Left lung (tissue), 14 donors: ENCODE data around the gene CCDC191. TPM values are rescaled to one million over a fixed set of nuclear protein-coding genes. Genes with fewer than 3 reads are reported as not detected.

ENCODE experiments used
- ATAC-seq: fragments of 200-7000 bp; cut with Tn5 transposase; one replicate; pipeline ENCODE4 v1.9.1; 2020; ENCODE audit warnings: moderate library complexity
- DNase-seq, 4 donors: peaks; one replicate each; pipeline ENCODE4 v3.0.0-alpha.2; 2013 to 2020
- H3K27ac ChIP-seq, 2 donors: fragments of 200-600 bp; sonication (generic) in 1 of 2; one replicate each; pipeline versions ENCODE4 v1.5.0 to v1.8.0; 2020 to 2021
- H3K27me3 ChIP-seq, 2 donors: fragments of 200-600 bp; sonication (generic) in 1 of 2; one replicate each; pipeline versions ENCODE4 v1.5.0 to v1.8.0; 2020 to 2021
- H3K36me3 ChIP-seq, 2 donors: fragments of 200-600 bp; sonication (generic) in 1 of 2; one replicate each; pipeline versions ENCODE4 v1.5.0 to v1.8.0; 2020 to 2021
- H3K4me1 ChIP-seq, 2 donors: fragments of 200-600 bp; one replicate each; pipeline ENCODE4 v1.8.0; 2021
- H3K4me3 ChIP-seq, 2 donors: fragments of 200-600 bp; sonication (generic) in 1 of 2; one replicate each; pipeline versions ENCODE4 v1.5.0 to v1.8.0; 2020 to 2021; ENCODE audit warnings: mild to moderate bottlenecking in 1 of 2
- H3K9me3 ChIP-seq, 2 donors: fragments of 200-600 bp; sonication (generic) in 1 of 2; one replicate each; pipeline versions ENCODE4 v1.5.0 to v1.8.0; 2020 to 2021
- CTCF ChIP-seq, 2 donors: fragments of 200-600 bp; sonication (generic) in 1 of 2; IDR thresholded peaks; one replicate each; pipeline versions ENCODE4 v1.5.0 to v1.8.0; 2021; ENCODE audit warnings: antibody characterized with exemption in 2 of 2
- intact Hi-C, 2 donors: fragments of 100-400 bp; cut with DNase I; formaldehyde crosslinking; loops; one replicate each; pipeline versions ENCODE4 v1.11.2 to v1.14.2; 2022
- long read RNA-seq, 12 donors: library from polyadenylated mRNA in 2 of 12; unstranded in 2 of 12; transcript quantifications; one replicate each; pipeline ENCODE4 v2.0.0 and lab custom pipeline, GENCODE V29; 2019 to 2026
- polyA plus RNA-seq, 6 donors: library from polyadenylated mRNA; unstranded; fragments of 120-200 nt; gene quantifications; one replicate each; pipeline ENCODE4 v1.2.1, GENCODE V29; 2013; ENCODE audit not compliant: insufficient read length in 6 of 6
- total RNA-seq, 2 donors: library from RNA; stranded (reverse); fragmentation: NEBNext Ultra II Directional; extraction: Animal tissue kit (Norgen Biotek cat#: 25700); gene quantifications; one replicate each; pipeline ENCODE4 v1.2.1, GENCODE V29; 2021
- donor health status: DM: no; HTN: yes; CAD: no.
- donor health status: DM: no; HTN: no; CAD: no.

The CCDC191 gene
- total RNA-seq (1 to 10 TPM; 3.3 to 3.4 TPM), polyA plus RNA-seq (10 to 100 TPM; 18.4 to 24.9 (median 20.4) TPM)
- long read RNA-seq, donor 1, partial matches to known transcripts: 5 of 6 reads
- long read RNA-seq, donor 1, other reads (novel, unspliced or antisense): 0 of 6 reads
- long read RNA-seq, donor 2: 0 reads
- long read RNA-seq, donor 3: 0 reads
- long read RNA-seq, donor 4, partial matches to known transcripts: 0 of 1 reads
- long read RNA-seq, donor 4, other reads (novel, unspliced or antisense): 1 of 1 reads
- long read RNA-seq, donor 5: 0 reads
- long read RNA-seq, donor 6, partial matches to known transcripts: 0 of 1 reads
- long read RNA-seq, donor 6, other reads (novel, unspliced or antisense): 0 of 1 reads
- long read RNA-seq, donor 7: 0 reads
- long read RNA-seq, donor 8, partial matches to known transcripts: 0 of 1 reads
- long read RNA-seq, donor 8, other reads (novel, unspliced or antisense): 0 of 1 reads
- long read RNA-seq, donor 9: 0 reads
- long read RNA-seq, donor 10, partial matches to known transcripts: 1 of 3 reads
- long read RNA-seq, donor 10, other reads (novel, unspliced or antisense): 2 of 3 reads
- long read RNA-seq, donor 11, partial matches to known transcripts: 0 of 1 reads
- long read RNA-seq, donor 11, other reads (novel, unspliced or antisense): 0 of 1 reads
- long read RNA-seq, donor 12, partial matches to known transcripts: 0 of 1 reads
- long read RNA-seq, donor 12, other reads (novel, unspliced or antisense): 0 of 1 reads

GRCh38 chr3:114056130-114057010 lies at the start of gene CCDC191, which contains the start of gene QTRT2:
Gene CCDC191 (minus strand): TSS chr3:114056526. CDS start chr3:114056466, 60 bp downstream.
Gene QTRT2 (plus strand): TSS chr3:114056737. CDS start chr3:114065258, 8,521 bp downstream.
- no peak for TF ChIP-seq CTCF (IDR thresholded peaks at IDR 0.05)
- H3K27me3 ChIP-seq: no peaks in the 10 kb centered on the region
- H3K4me1 ChIP-seq: peaks cover 3 to 34% of the 10 kb centered on the region in 2 donors
- peak within 1 kb of the TSS; percentile 70 to 87 for H3K27ac ChIP-seq
- peak within 1 kb of the TSS; percentile 75 to 79 for H3K4me3 ChIP-seq
- DNase-seq (peak; percentile 98 to 100 (median 100)), ATAC-seq (peak; percentile 99)
- no peaks in the 10 kb centered on the region for H3K36me3 ChIP-seq
- no peaks in the 10 kb centered on the region for H3K9me3 ChIP-seq
- intact Hi-C loops: no loop called here

GRCh38 chr3:114104414-114104813 lies 48.1 kb upstream of the CCDC191 start:
- Histone ChIP-seq H3K27me3 (no peaks in the 10 kb centered on the region), H3K9me3 (no peaks in the 10 kb centered on the region), H3K36me3 (no peaks in the 10 kb centered on the region), H3K4me3 (no peak overlapping the region), H3K27ac (no peak overlapping the region), H3K4me1 (no peaks in the 10 kb centered on the region)
- no peak for TF ChIP-seq CTCF (IDR thresholded peaks at IDR 0.05)
- ATAC-seq (no peak), DNase-seq (no peak)
- intact Hi-C loops: no loop called here

- Histone ChIP-seq H3K9me3 (no peaks in the 10 kb centered on the region), H3K27ac (no peak overlapping the region), H3K27me3 (no peaks in the 10 kb centered on the region), H3K4me1 (no peaks in the 10 kb centered on the region), H3K36me3 (no peaks in the 10 kb centered on the region), H3K4me3 (no peak overlapping the region)
- ATAC-seq: no peak
- TF ChIP-seq CTCF (IDR thresholded peaks at IDR 0.05): no peak
- intact Hi-C loops: no loop called here
- DNase-seq: no peak
Measured at GRCh38 chr3:114103858-114104257, 47.5 kb upstream of the CCDC191 start.

GRCh38 chr3:114103181-114103580 lies 46.9 kb upstream of the CCDC191 start:
- no peak for TF ChIP-seq CTCF (IDR thresholded peaks at IDR 0.05)

More at GRCh38 chr3:114103181-114103580, 46.9 kb upstream of the CCDC191 start:
- H3K36me3 ChIP-seq: no peaks in the 10 kb centered on the region
- intact Hi-C loops: no loop called here
- H3K27me3 ChIP-seq: no peaks in the 10 kb centered on the region
- H3K4me3 ChIP-seq: no peak overlapping the region
- DNase-seq (no peak), ATAC-seq (no peak)
- no peaks in the 10 kb centered on the region for H3K9me3 ChIP-seq
- H3K27ac ChIP-seq: no peak overlapping the region
- no peaks in the 10 kb centered on the region for H3K4me1 ChIP-seq
